NCI-H2081 (cell line): ENCODE measurements around the gene LRTM2.

Experiments used
- DNase-seq, 2 experiments: peaks; one replicate each; lab custom pipeline; 2025; lab: John Stamatoyannopoulos, UW

LRTM2 gene

GRCh38 chr12:1885082-1885596 is 64.8 kb downstream of the LRTM2 start:
- DNase-seq = no peak

- no peak for DNase-seq
These were observed 65.4 kb downstream of the LRTM2 start for GRCh38 chr12:1885599-1886245.
